ENCODE measurements around the gene MX2.
"Not testable (repeated sequence)": the region's sequence is repeated elsewhere in the genome, so short reads cannot be mapped to it uniquely, and the experiment has no call there.

Gene MX2

DNA sequence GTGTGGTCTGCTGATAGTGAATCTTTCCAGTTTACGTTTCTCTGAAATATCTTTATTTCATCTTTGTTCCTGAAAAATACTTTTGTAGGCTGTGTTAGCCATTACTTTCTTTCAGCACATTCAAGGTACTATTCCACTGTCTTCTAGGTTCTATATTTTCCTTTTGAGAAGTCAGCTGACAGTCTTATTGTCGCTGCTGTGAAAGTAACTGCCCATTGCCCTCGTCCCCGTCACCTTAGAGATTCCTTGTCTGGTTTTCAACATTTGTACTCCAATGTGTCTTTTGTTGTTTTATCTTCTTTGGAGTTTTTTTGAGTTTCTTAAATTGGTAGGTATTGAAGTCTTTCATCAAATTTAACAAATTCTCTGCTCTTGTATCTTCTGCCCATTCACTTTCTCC lies 19.8 kb upstream of the MX2 start:
- DNase-seq: no peak

DNA sequence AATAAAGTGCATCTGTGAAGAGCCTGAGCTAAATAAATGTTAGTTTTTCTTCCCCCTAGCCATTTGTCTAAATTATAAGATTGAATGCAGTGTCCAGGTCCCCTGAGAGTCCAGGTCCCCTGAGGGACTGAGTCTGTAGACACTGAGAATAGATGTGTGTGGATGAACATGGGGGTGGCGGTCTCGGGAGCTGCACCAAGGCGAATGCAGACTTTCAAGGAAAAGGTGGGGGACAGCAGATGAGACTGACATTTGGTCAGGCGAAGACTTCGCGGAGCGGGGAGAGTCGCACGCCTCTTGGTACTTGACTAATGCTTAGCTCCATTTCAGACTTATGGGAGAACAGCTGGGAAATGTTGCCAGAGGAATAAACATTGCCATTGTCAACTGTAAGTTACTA lies 17.7 kb upstream of the MX2 start:
- no peak for DNase-seq

DNA sequence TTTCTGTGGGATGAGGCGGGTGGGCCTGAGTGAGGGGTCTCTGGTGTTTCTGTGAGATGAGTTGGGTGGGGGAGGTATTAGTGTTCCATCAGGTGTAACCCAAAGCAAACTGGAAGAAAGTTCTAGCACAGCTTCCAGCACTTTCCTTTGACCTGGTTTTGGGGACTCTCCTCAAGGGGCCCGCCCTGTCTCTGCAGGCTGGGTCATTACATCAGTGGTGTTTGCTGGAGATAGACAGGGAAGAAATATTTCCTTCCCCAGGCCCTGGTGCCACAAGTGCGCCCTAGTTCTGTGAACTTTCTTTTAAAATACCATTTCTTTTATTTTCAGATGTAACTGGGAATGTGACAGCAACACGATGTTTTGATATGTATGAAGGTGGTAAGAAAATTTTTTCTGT lies 16.5 kb upstream of the MX2 start:
- DNase-seq: no peak

DNA sequence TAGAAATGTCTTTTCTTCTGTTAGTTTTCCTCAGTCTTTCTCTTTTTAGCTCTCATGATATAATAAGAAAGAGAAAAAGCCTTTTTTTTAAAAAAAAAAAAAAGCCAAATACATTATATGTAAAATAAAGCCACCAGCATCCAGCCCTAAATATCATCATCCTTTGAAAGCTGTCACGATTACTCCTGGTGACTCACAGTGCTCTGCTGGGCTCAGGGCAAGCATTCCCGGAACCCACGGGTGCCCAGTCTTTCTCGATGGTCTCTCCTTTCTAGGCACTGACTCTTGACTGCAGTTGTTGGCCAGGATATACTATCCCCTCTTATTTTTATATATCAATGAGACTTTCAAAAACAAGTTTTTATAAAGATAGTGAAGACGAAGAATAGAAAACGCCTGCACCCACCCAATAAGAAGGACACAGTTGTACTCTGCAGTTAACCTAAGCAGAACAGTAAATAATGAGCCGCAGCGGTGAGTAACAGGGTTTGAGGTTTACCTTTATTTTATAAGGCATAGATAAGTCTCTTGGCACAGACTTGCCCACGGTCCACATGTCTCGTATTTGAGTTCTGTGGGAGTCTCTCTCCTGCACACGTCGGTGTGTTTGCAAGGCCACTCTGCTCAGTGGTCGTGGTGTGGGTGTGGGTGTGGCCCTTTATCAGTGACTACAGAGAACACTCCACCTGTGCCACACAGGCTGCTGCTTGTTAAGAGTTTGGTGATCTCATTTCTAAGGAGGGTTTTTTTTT lies 15.7 kb upstream of the MX2 start:
- no peak for DNase-seq

DNA sequence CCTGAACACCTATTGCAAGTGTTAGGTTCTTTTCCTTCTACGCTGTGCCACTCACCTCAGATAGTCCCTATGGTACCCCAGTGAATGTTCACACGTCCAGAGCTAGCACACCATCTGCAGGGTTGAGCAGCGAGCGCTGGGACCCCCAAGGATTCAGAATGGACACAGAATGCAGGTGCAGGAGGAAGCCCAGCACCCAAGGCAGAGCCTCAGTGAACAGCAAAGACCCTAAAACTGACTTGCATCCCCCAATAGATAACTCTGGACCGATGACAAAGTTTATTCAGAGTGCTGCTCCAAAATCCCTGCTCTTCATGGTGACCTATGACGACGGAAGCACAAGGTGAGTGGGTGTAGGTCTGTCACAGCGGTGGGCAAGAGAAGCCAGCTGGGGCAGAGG lies 15.1 kb upstream of the MX2 start:
- DNase-seq: no peak

DNA sequence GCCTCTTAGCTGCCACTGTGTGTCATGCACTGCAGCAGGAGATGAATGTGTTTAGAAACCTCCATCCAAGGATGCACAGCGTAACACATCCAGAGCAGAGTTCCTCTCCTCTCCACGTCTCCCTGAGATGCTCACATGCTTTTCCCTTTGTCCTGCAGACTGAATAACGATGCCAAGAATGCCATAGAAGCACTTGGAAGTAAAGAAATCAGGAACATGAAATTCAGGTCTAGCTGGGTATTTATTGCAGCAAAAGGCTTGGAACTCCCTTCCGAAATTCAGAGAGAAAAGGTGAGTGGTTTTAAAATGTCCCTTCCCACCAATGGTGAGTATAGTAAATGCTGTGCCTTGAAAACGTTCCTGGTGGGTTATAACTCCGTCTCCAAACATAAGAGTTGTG lies 13.4 kb upstream of the MX2 start:
- no peak for DNase-seq

DNA sequence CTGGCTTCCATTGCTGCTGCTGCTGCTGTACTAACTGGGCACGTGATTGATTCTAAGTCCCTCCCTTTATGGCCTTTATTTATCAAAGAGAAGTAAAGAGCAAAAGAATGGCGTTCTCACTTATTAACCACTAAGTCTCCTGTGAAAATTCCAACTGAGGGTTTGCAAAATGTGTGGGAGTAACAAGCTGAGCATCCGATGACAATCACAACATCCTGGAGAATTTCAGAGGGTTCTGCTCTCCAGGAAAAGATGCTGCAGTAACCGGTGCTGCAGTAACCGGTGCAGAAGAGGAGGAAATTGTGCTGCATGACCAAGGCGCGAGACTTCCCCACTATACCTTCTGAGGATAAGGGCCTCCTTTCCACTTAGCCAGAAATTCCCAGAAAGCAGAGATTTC lies 12.7 kb upstream of the MX2 start:
- no peak for DNase-seq

DNA sequence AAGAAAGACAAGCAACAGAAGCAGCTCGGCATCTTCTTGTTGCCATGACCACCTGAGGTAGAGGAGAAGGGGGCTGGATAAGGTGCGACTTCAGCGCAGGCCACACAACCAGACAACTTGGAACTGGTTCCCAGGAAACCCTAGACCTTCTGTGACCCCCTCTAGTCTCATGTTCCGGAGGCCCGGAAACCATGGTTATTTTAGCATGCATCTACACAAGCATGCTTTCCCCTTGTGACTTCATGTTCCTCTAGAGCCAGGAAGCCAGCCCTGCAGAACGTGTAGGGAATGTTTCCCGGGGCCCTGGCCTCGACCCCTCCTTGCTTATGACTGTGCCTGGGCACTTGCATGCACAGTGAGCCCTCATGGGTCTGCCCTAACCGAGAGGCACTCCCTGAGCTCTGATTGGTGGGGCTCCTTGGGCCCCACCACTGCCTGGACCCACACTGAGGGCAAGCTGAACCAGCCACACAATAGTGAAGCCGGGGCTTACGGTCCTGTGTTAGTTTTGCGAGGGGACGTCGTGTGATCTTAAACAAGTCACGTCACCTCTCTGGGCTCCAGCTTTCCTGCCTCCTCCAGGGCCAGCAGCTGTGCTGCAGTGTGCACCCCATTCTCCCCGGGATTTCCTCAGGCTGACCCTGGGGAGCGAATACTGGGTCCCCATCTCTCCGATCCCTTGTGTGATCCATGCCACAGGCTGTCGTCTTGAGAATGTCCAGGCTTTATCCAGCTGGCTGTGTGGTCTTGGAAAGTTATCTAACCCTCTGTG lies 12.0 kb upstream of the MX2 start:
- no peak for DNase-seq

DNA sequence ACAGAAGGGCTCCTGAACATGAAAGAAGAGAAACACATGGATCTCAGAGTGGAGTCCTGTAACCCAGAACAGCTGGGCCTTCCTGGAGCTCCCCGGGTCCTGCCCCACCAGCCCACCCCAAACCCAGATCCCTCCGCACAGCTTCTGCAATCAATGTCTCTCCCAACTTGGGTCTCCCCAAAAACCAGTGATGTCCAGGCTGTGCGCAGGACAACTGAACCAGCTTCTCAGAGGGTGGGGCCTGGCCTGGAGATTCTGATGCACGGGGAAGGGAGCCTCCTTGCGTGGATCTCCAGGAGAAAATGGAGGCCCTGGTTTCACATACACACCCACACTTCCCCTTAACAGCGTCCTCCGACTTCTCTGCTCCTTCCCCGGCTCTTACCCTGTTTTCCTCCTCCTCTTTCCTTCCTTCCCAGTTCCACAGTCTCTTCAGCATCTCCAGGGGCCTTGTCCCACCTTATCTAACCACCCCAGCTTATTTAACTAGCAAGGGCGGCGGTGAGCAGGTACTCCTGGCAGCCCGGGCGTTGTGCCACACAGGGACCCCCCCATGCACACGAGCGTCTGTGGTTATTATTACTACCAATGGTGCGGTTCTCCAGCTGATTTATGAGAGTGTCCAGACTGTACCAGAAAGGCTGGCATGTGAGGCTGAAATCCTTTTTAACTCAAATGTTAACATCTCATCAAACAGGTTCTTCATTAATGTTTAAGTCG lies 11.2 kb upstream of the MX2 start:
- no peak for DNase-seq

DNA sequence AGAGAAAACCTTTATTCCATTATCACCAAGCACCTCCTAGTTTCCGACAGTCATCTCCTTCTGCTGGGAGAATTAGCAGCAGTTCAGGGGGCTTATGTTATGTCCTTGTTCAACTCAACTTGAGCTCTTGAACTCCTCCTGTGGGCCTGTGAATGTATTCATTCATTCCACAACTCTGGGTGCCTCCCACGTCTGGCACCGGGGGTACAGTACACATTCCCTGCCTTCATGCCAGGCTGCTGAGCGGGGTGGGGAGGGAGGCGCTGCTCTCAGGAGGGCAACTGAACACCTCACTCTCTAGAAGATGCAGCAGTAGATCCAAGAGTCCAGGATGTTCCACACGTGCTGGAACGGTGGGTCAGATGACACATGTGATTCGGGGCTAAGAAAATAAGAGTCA lies 4.3 kb upstream of the MX2 start:
- DNase-seq: no peak

DNA sequence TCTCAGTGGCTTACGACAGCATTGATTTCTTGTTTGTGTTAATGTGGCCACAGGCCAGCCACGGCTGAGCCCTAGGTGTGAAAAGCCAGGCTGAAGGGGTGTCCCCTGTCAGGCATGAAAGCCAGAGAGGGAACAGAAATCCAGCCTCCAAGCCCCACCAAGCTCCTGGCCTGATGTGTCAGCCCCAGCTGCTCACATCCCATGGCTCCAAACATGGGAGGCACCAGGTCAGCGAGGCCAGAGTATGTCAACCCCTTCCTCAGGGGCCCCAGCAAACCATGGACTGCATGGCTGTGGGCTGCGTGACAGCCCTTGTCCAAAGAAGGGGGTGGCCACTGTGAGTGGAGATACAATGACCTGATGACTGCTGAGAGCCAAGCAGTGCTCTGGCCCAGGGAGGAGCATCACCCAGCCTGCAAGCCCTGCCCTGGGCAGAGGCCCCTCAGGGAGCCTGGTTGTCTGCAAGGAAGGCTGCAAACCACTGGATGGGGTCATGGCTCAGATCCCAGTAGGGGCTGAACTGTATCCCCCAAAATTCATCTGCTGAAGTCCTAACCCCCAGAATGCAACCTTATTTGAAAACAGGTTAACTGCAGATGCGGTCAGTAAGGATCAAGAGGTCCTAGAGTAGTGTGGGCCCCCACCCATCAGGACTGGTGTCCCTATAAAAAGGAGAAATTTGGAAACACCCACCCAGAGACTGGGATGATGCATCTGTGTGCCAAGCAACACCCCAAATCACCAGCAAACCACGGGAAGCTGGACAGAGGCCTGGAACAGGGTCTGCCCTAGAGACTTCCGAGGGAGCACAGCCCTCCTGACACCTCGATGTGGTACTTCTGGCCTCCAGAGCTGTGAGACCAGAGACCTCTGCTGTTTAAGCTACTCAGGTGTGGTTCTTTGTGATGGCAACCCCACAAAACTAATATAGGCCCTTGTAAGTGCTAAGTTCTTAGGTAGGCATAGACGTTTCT lies 3.3 kb upstream of the MX2 start:
- DNase-seq: no peak

DNA sequence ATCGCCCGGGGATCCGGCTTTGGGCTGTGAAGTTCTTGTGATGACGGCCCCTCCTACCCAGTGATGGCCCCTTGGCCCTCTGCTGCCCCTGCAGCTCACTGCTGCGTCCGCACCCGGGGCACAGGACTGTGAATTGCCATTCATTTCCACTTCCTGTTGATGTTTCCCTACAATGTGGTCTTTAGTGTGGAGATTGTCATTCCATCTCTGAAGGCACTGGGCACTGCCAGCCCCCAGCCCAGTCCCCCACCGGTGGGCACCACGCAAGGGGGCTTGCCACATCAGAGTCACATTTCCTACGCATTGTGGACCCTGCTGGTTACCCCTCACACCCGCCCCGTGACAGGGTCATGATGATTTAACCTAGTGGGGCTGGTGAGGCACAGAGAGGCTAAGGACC lies 2.5 kb upstream of the MX2 start:
- DNase-seq: no peak

DNA sequence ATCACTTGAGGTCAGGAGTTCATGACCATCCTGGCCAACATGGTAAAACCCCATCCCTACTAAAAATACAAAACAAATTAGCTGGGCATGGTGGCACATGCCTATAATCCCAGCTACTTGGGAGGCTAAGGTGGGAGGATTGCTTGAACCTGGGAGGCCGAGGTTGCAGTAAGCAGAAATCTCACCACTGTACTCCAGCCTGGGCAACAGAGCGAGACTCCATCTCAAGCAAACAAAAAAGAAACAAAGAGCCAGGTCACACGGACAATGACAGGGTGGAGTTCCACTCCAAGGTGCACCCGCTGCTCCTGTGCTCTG lies 2.1 kb upstream of the MX2 start:
- DNase-seq: not testable (repeated sequence)

DNA sequence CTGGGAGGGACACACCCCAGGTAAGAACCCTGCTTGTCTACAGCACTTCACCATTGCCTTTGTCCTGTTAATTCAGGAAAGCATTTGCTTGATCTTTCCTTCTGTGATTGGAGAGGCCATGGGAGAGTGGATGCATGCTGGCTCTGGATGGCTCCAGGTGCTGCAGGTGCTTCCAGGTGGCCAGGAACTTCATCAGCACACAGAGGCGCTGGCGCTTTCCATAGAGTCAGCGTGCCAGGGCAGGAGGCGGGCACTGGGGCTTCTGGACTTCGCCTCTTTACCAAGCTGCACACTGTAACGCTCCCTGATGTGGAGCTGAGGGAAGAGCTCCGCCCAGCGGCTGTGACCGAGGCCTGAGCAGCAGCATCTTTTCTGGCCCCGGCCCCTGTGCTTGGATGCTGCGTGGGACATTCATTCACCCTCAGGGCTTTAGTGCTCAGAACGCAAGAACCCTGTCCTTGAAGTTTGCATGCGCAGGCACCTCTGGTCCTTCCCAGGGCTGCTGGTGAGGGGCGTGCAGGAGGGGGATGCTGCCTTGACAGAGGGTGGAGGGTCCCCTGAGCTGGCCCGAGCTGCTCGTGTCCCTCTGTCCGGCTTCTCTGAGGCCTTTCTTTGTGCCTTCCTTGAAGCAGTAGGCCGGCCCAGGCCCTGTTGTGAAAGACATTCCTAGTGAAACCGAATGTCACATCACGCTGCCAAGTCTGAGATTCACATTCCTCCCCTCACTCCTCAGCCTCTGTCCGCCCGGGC lies 1.6 kb upstream of the MX2 start:
- no peak for DNase-seq

DNA sequence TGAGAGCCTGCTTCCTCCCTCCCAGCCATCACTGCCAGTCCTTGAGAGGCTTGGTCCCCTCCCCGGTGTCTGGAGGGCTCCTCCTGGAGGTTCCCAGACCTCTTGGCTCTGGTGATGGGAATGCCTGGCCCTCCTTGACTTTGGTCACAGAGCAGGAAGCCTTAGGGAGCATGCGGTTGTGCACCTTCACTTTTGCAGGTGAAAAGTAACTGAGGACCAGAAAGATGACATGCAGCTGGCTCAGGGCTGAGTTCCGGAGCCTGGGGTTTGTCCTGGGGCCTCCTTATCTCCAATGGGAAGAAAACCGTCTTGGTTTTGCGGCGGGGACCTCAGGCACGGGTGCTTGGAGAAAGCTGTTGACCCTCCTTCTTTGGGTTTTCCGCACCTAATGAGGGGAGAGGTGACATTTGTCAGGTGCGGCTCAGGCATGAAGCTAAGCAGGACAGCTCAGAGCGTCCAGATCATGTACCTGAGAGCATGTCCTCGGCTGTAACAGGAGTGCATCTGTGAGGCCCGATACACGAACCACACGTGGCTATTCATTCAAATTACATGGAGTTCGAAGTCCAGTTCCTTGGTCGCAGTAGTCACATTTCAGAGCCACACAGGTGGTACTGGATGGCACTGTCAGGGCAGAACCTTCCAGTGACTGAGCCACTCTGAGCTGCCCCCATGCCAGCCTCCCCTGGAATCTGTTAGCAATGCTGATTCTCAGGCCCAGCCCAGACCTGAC lies 608 bp upstream of the MX2 start:
- no peak for DNase-seq

DNA sequence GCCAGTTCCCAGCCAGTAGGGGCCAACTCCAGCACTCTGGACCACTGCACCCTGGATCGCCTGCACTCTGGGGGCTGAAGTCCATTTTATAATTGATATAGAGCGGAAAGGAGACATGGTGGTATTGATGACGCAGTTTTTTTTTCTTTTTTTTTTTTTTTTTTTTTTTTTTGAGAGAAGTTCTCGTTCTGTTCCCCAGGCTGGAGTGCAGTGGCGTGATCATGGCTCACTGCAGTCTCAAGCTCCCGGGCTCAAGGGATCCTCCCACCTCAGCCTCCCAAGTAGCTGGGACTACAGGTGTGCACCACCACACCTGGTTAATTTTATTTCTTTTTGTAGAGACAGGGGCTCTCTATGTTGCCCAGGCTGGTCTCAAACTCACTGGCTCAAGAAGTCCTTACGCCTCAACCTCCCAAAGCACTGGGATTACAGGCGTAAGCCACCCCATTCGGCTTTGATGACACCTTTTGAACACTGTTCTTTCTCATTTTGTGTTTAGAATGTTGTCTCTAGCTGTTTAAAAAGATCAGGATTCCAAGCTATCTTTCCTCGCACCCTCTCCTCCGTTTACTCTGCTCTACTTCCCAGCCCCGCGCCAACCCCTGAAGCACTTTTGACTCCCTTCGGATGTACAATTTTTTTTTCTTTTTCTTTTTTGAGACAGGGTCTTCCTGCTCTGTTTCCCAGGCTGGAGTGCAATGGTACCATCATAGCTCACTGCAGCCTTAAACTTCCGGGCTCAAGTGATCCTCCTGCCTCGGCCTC lies 960 bp downstream of the MX2 start:
- DNase-seq: no peak

DNA sequence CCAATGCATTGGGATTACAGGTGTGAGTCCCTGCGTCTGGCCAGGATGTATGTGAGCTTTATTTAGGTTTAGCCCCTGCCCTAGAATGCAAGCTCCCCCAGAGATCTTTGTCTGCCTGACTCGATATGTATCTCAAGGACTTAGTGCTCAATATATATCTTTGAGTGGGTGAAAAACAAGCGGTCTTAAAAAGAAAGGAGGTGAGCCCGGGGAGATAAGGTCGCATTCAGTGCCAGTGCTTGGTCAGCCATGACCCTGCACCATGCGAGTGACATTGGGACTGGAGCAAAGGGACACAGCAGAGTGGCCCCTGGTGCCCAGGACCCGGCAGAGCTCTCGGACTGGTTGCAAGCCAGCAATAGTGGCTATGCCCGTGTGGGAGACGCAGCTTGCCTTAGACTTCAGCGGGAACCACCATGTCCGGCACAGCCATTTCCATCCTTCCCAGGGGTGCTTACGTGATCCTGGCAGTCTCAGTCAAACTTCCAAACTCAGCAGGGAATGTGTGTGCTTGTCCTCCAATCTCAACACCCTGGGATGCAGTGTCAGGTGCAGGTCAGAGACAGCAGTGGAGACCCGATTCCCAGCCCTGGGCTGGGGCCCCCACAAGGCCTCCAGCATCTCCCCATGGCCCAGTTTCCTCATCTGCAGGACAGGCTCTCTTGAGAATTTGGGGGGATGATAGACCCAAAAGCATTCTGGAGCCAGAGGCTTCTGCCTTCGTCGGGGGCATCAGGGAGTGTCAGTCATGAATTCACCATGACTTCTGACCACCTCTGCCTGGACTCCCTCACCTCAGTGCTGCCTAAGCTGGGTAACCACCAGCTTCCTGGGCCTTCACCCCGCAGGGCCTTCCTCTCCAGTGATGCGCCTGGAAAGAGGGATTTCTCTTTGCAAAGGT lies 1.8 kb downstream of the MX2 start:
- DNase-seq: no peak

DNA sequence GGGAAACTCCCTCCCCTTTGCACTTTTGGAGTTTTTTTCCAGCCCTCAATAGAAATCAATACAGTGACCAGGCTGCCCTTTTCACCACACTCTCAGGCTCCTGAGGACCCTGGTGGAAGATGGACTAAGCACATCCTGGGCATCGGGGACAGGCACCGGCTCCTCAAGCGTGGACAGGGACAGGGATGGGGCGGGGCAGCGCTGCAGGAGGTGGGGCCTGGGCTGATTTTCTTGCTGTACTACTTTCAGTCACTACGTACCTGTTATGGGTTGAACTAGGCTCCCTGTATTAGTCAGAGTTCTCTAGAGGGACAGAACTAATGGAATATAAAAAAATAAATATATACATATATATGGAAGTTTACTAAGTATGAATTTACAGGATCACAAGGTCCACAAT lies 2.5 kb downstream of the MX2 start:
- no peak for DNase-seq

DNA sequence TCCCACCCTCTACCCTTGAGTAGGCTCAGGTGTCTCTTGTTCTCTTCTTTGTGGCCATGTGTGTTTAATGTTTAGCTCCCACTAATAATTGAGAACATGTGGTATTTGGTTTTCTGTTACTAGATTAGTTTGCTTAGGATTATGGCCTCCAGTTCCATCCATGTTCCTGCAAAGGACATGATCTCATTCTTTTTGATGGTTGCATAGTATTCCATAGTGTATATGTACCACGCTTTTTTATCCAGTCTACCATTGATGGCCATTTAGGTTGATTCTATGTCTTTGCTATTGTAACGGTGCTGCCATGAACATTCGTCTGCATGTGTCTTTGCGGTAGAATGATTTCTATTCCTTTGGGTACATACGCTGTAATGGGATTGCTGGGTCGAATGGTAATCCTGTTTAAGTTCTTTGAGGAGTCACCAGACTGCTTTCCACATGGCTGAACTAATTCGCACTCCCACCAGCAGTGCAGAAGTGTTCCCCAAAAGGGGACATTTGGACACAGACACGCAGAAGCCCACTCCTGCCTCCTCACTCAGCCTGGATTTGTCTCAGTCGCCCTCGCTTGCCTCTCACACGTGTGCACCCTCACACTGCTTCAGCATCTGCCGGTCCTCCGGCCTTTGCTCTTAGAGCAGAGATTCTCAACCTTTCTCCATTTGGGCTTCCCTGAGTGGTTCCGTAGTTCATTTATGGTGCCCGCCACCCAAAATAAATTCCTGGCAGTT lies 3.7 kb downstream of the MX2 start:
- DNase-seq: no peak
